ENCODE data around the gene NUP93.

NUP93 gene

DNA sequence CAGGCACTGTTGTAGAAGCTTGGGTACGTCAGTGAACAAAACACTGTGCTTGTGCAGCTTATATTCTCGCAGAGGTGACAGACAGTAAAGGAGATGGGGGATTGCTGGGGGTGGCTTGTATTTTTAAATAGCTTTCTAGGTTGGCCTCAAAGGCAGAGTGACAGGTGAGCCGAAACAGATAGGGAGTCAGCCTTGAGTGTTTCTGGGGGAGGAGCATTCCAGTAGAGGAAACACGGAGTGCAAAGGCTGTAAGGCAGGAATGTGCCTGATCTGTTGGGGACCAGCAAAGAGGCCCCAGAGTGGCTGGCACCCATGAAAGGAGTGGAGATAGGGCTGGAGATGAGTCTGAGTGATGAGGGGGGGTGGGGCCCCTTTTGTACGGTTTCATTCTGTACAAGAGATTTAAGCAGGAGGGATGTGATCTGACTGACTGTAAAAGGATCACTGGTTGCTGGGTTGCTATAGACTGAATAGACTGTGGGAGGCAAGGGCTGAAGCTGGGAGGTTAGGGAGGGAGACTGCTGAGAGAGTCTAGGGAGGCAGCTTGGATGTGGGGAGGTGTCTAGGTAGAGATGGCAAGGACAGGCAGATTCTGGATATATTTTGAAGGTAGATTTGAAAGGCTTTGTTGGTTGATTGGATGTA, 15.2 kb downstream of the NUP93 start:
- DNase-seq: no peak

DNA sequence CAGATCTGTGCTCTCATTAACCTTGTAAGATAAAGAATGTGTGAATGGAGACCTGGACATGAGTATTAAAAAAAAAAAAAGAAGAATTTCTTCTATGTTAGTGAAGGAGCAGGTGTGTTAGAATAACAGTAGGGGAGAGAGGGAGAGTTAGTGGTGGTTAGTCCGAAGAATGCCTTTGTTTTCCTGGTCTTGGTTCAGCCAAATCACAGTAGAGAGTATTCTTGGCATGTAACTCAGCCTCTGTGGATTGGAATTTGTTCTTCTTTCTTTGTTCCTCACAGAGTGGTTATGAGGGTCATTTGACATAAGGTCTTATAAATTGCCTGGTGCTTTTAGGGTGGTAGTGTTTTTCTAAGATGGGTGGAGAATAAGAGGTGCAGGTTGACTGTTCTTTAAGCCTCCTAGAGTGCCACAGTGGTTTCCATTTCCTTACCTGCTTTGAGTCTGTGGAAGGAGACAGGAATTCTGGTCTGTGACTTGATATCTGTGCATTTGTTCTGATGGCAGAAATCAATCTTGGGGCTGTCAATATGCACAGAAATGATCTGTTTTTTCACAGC, 17.6 kb downstream of the NUP93 start:
- DNase-seq: peak; percentile 21

DNA sequence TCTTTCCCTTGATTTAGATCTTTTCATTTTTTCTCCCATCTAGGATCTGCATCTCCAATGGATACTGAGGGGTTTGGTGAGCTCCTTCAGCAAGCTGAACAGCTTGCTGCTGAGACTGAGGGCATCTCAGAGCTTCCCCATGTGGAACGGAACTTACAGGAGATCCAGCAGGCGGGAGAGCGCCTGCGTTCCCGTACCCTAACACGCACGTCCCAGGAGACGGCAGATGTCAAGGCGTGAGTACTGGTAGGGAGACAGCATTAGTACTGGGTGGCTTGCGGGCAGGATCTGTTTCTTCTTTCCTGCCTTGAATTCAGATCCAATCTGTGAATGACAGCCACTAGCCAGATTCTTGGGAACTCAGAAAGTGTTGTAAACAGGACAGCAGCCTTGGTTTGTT, 18.3 kb downstream of the NUP93 start:
- DNase-seq: peak; percentile 14

DNA sequence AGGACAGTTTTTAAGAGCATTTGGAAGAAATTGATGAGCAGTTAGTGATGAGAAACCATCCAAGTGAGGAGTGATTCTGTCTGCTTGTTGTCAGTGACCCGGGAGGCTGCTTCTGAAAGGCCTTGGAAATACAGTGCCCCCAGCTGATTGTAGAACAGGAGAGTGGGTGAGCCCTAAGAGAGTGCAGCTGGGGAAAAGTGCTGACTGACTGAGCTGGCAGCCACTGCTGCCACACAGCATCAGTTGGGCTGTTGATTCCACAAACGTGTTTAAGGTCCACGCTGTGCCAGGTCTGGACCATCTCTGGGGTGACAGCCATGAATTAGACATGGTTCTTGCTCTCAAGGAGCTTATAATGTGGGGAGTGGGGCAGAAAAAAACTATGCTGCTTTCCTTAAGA, 18.9 kb downstream of the NUP93 start:
- no peak for DNase-seq

DNA sequence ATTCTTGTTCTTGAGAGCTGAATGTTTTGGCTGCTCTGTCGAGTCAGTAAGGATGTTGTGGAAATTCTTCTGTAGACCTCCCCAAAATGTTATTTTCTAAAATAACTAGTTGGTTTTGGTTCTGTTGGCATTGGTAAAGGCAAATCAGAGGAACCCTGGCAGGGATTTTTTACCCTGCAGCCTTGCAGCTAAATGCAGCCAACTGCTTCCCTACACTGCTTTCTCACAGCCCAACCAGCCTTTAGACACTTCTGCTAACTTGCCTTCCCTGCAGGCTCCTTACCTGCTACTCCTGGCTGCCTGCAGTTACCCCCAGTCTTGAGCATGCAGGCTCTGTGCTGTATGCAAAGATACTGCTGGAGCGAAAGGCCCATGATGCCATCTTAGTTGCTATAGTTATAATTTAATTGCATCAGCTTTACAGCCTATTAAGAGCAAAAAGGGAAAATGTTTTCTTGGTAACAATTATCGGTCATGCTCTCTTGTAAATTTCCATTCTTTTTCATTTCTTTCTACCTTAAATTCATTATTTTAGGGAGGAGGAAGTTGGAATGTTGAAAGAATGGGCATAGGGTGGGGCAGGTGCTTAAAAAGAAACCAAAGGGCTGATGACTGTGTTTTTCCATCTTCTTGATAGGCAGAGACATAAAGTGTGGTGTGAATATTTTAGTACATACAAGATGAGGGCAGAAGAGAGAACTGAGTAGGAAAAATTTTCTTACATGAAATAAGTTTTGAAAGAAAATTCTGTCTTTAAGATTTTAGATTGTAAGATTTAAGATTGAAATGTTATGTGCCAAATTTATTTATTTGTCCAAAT, 20.0 kb downstream of the NUP93 start:
- no peak for DNase-seq

DNA sequence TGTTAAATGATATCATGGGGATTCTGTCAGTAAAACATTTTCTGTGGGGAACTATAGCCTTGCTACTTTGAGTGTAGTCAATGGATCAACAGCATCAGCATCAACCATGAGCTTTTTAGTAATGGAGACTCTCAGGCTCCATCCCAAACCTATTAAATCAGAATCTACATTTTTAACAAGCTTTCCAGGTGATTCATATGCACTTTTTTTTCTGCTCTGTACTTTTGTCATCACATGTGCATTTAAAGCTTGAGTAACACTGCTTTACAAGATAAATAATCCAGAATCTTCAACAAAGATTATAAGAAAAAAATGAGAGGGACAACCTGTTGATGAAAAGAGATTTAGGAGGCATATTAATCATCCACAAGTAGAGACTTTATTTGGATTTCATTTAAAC, 23.5 kb downstream of the NUP93 start:
- DNase-seq: no peak

DNA sequence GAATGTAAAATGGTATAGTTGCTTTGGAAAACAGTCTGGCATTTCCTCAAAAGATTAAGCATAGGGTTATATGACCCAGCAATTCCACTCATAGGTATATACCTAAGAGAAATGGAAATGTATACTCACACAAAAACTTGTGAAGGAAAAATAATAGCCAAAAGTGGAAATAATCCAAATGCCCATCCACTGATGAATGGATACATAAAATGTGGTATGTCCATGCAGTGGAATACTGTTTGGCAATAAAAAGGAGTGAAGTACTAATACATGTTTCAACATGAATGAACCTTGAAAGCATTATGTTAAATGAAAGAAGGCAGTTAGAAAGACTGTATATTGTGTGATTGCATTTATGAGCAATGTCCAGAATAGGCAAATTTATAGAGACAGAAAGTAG, 25.1 kb downstream of the NUP93 start:
- no peak for DNase-seq

DNA sequence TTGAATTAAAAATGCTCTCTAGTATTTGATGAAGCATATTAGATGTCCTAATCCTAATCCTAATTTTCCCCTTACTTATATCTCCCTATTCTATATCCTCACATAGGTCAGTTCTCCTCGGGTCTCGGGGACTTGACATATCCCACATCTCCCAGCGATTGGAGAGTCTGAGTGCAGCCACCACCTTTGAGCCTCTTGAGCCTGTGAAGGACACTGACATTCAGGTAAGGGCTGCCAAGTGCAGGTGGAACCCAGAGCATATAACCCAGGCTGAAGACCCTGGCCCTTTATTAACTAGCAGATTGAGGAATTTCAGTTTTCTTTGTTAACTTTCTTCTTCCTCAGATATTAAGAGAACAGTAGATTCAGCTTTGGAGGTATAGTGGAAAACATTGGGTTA, 28.5 kb downstream of the NUP93 start:
- no peak for DNase-seq

DNA sequence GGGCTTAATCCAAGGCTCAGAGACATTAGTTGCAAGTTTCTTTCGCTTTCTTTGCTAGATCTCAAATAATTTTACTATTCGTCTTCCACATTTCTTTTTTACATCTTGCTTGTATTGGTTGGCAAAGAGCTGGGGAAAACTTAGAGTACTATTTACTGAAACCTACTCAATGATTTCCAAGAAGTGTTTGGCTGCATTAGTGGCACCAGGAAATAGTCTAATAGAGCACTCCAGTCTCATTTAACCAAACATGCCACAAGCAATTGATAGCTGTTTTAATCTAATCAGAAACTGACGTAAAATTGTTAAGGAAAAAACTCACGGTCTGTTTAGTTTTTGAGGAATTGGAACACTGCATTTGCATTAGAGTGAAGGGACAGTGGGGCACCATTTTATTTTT, 29.0 kb downstream of the NUP93 start:
- DNase-seq: no peak

DNA sequence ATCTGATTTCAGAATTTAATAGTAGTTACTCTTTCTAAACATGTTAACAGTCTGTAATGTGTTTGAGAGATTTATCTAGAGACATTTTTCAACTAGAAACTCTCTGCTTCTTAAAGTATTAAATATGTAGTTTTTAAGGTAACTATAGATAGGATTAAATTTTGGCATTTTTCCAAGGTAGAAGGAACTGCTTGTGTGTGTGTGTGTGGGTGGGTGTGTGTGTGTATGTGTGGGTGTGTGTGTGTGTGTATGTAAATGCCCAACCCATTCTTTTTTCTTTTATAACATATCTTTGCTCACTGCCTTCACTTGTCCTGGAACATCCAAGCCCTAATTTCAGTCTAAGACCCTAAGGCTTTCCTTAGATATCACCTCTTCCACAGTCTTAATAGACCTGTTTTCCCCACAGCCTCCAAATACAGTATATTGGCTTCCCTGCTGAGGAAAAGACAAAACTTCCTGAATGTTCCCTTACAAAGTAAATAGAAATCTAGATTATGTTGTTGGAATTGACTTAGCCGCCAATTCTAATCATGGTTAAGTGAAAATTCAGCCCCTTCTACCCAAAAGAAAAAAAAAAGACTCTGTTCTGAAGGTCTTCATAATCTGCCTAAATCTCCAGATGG, 33.5 kb downstream of the NUP93 start:
- DNase-seq: no peak

DNA sequence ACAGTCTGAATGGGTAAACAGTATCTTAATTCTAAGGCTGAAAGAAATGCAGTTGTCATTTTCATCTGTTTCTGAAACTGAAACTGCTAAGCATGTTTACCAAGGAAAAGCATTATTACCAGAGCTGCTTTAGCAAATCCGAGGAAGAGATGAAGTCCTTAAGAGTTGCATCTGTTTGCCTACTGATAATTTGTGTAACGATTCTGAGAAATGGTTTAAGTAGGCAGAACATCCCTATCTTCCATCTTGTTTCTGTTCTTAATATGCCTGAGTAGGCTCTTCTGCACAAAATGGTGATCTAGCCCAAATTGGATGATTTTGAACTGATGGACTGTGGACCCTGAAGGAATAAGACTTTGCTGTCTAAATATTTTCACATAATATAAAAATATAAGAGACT, 34.9 kb downstream of the NUP93 start:
- no peak for DNase-seq

DNA sequence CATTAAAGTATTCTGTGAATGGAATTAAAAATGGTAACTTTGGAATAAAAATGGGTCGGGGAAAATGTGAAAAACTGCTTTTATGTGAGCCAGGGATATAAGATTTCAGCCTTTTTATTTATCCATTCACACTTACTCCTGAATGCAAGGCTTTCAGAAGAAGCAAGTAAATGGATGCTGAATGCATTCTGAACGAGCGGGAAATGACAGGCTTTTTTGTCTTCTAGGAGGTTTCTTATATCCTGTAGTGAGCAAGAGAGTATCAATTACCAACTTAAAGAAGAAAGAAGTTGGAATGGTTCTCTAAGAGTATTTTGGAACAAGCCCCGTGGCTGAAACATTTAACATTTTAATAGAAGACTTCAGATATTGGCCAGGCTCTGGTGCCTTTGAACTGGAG, 36.0 kb downstream of the NUP93 start:
- DNase-seq: no peak

DNA sequence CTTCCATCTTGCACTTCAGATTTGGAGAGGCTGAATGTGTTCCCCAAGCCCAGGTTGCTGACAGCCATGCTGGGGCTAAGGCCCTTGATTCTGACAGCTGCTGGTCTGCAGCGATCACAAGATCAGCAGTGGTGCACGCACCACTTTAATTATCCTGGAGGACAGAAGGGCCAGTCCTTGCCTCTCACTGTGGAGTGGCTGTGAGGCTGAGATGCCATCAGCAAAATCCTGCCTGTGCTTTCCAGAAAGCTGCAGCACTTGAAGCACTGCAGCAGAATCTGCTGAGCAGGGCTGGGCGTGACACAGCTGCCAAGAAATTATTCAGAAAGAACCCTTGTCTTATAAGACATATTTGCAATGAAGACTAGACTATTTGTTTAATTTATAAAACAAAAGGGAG, 37.1 kb downstream of the NUP93 start:
- no peak for DNase-seq

DNA sequence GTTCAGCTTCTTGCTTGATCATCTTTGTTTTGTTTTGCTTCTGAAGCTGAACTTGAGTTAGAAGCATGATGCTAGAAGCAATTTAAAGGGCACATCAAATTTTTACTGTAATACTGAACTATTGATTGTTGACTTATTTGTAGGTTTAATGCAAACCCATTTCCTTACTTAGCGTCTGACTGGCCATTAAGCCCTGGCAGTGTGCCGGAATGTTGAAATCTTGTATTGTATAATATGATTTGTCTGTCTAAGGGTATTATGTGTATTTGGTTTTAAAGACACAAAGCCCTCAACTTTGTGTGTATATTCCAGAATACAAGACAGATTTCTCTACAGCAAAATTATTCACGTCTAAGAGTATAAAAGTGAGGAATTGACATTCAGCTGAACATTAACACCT, 39.7 kb downstream of the NUP93 start:
- no peak for DNase-seq

DNA sequence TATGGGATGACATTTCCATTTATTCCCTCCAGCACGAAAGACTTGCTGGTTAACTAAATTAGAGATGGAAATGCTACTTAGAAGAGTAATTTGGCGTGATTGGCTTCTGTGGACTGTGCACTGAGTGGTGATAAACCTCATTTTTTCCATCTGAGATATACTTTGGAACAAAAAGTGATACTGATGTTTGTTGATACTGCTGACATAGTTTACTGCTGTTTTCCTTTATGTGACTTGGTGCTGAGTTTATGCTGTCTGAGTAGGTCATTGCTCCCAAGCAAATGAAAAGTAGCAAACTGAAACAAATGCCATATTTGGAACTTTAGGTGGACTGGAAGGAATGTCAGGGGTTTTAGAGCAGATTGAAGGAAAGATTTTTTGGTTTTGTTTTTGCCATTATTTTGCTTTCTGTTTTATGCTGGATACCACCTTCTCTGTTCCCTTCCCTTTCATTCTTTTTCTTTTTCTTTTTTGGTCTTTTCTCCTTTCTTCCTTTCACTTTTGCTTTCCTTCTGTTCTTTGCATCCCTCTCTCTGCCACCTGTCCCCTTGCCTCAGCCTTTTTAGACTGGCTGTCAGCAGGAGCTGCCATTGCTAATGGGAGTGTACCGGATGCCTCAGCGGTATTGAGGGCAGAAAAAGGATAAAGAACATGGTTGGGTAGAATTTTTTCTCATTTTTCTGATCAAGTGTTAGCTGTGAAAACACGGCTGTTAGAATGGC, 41.8 kb downstream of the NUP93 start:
- no peak for DNase-seq

DNA sequence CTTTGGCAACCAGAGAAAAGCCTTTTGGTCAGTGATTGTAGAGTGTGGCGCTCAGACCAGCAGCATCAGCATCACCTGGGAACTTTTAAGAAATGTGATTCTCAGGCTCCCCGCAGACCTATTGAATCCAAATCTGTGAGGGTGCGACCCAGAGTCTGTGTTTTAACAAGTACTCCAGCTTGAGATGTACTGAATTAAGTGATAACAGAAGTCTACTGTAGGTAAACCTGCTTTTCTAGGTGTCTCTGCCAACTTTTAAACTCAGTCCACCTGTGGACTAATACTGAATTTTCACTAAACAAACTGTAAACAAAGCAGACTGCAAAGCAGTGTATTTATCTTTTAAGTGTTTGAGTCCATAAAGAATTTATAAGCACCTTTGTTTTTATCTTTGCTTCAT, 43.6 kb downstream of the NUP93 start:
- no peak for DNase-seq

DNA sequence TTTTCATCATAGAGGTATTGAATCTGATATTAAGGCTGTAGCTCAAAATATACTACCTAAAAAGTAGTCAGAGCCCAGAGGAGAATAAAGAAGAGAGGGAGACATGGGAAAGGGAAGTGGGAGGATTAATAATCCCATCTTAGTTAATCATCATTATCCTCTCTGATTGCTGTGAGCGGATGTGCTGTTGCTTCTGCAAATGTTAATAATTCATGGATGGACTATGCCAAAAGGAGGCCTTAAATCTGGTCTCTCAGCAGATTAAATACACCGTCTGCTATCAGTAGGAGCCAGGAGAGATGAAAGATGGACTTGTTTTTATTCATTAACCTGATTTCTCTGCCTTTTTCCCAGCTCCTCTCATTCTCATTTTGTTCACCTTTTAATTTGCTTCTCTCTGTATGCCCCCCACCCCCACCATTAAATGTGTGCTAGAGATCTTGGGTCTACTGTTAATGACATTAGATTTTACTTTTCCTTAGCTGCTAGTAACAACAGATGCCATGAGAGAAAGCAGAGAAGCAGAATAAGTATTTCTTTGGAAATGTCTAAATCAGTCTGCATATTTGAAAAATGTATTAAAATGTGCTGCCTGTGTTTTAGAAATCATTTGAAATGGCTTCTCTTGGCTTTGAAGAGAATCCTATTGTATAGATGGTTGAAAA, 44.2 kb downstream of the NUP93 start:
- peak; percentile 36 for DNase-seq

DNA sequence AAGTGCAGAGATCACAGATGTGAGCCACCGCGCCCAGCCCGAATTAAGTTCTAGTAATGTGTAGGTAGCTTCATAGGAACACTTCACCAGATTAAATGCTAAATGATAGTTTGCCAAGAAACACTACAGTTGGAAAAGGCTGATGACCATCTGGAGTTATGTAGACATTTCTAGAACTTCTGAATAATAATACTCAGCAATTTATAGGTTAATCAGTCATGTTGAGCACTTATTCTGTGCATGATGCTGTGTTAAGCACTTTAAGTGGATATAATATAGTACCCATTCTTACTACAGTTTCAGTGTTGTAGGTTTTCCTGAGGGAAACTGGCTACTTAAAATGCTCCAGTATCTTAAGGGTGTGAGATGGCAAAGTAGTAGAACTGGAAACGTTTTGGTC, 45.2 kb downstream of the NUP93 start:
- DNase-seq: no peak

DNA sequence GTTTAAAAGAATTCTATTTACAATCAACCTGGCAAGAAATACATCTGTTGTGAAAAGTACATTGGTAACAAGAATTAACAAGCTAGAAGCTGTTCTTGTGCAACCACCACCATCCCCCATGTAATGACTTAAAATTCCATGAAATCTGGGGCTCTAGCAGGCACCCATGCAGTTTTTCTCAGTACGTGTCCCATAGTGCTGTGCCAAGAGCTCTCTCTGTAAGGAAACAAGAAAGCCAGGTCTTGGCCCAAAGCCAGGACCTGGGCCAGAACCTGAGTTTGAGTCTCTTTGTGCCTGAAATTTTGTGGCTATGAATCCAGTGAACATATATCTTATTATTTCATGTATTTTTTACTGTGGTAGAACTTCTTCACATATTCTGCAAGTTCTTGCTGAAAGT, 46.6 kb downstream of the NUP93 start:
- DNase-seq: peak; percentile 39

DNA sequence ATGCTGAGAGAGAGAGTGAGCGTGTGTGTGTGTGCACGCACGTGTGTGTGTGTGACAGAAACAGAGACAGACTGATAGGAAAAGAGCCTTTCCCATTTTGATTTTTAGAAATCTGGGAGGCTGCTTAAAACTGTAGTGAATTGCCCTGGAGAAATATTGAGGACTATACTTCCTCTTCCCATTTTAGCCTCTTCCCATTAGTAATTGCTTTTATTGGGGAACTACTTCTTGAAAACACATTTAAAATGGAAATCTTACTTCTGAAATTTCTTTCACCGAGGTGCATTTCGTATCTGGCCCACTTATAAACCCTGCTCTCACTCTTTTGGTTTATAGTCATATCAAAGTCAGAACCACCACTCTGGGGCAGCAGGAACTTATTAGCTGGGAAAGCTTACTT, 47.1 kb downstream of the NUP93 start:
- DNase-seq: no peak

DNA sequence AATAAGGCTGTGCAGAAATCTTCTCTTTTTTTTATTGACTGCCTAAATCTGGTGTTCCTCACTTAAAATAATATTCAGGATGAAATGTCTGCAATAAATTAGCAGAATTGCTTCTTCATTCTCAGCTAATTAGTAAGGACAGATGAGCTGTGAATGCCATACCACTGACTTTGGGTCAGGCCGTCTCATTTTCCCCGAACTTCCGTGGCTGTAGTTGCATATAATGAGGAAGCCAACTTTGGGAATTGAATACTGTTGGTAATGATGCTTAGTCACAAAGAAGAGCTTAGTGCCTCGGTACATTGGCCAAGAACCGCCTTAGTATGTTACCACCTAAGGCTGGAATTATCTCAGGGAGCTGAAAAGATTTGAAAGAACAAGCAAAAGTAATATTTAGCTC, 47.6 kb downstream of the NUP93 start:
- no peak for DNase-seq

DNA sequence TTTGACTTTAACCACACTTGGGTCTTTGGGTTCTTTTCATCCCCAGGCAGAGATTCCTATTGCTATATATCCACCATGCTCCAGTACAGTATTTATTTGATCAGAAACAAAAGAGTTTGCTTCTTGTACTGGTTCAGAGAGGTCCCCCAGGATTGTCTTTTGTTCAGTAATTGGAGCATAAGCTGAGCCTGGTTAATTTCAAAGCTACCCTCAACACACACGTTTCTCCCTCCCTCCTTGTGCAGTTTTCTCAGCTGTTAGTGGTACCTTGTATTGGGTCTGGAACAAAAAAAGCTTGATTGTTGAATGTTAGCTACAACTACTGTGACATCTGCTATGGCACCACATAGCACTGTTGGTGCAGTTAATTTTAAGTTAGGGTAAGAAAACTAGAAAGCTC, 50.0 kb downstream of the NUP93 start:
- DNase-seq: no peak

DNA sequence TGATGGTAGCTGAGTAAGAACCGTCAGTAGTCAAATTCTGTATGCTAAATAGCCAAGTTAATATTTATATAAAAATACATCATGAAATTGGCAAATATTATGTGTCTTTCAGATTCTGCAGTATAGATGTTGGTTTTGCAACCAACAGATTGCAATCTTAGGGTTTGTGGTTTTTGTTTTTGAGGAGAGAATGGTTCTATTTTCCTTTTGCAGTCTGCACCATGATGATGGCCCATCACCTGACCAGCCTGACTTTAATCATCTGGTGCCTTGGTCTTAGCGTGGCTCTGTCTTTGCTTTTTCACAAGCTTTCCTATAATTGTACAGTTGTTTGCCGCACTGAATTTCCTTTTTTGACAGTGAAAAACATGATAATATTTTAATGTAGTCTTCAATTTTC, 50.7 kb downstream of the NUP93 start:
- DNase-seq: no peak
